Stimulated activated CD4-positive, alpha-beta T cell treated with anti-CD3 and anti-CD28 coated beads, Interleukin-1b, Interleukin-23, amount 100 ng/mL, for 48 hours (primary cell): Measurements from ENCODE around the gene PLAA.

Source experiments
- DNase-seq: peaks from one replicate; pipeline ENCODE4 v3.0.0-alpha.2; 2020

Gene PLAA

DNA sequence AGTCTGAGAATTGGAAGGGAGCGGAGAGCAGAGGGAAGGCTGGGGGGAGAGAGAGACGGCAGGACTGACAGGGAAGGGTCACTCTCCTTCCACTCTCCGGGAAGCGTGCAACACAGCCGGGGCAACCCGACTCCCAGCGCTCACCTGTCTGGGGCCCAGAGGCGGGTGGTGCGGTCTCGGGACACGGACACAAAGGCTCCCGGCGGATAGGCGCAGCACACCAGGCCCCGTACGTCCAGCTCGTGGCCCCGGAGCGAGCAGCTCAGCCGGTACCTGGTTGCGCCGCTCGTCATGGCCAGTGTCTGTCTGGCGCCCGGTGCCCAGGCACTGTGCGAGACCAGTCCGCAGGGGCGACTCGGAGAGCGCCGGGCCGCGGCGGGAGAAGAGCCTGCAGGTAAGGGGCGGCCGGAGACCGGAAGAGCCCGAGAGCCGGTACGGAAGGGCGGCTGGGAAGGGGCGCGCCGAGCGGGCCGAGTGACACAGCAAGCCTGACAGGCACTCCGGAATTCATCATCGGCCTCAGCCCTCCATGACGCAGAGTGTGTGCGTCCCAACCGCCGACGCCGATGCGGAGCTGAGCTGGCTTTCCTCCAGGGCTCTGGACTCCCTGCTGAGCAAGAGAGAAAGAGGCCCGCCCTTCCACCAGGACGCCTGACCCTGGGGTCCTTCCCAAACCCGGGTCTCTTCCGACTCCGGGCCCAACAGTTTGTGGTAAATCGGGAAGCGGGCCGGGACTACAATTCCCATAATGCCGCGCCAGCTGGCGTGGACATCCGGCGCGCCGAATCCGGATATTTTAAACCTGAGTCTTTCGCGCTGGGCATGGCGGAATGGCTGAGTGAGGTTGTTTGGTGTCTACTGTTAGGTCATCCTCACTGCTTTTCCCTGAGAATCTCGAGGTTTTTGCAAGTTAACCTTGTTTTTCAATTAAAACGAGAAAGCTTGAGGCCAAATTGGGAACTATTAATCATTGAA lies at the start of gene PLAA:
TSS of gene PLAA (minus strand) at position 490 of the 975 bp plus-strand sequence. CDS start at position 293, 197 bp downstream.
- DNase-seq = peak; percentile 85

GRCh38 chr9:26995810-26996209 lies 48.8 kb upstream of the PLAA start:
- DNase-seq = no peak

GRCh38 chr9:26983340-26983739 lies 36.3 kb upstream of the PLAA start:
- DNase-seq = no peak

DNA sequence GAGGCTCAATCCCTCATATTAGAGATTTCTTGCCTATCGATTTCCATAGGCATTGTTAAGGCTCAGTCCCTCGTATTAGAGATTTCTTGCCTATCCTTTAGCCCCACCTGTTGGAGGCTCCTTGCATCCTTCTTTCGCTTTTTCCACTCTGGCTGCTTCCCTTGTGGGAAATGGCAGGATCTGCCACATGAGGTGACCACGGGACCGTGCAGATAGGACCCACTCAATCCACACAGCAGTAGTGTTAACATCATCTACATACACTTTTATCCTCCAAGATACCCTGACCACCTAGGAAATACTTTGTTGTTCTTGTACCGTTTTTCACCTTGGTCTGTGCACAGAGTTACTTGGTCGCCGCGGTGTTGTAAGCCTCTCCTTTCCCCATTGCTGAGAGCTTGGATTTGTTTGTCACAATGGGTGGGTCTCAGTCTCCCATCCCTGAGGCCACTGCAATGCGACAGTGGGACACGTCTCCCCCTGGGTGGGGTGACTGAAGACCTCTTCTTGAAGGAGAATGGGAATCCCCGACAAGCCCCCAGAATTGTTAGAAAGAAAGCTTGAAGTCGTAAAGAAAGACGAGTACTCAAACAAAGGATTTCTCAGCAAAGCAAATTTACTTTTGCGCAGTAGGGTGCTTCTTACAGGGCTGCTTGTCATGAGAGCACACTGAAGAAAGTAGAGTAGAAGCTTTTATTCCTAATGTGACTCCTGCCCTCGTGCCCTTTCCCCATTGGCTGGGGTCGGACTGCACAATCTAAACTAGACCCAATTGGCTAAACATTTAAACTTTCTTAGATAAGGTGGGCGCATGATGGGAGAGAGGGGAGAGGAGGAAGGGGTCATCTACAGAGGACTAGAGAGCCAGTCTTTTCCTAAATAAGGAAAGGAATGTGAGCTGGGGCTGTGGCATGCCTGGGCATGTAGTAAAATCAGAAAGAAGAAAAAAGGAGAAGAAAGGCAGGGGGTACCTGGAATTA lies 29.0 kb upstream of the PLAA start:
- no peak for DNase-seq

GRCh38 chr9:26974927-26975326 lies 27.9 kb upstream of the PLAA start:
- DNase-seq = no peak

DNA sequence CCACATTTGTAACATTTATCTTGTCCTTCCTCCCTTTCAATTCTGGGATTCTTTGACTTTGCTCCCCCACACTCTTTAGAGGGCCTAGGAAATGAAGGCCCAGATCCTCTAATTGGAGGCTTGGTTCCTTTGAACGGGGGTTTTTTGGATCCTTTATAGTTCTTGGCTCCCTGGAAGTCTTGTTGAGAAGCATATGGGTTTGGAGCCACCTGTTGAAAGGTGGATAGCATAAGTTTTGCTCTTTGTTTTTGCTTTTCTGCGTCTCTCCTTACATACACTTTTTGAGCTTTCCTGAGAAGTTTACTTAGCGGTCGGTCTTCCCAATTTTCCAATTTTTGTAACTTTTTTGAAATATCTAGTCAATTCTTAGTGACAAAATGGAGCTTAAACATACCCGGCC lies 26.9 kb upstream of the PLAA start:
- DNase-seq = no peak

DNA sequence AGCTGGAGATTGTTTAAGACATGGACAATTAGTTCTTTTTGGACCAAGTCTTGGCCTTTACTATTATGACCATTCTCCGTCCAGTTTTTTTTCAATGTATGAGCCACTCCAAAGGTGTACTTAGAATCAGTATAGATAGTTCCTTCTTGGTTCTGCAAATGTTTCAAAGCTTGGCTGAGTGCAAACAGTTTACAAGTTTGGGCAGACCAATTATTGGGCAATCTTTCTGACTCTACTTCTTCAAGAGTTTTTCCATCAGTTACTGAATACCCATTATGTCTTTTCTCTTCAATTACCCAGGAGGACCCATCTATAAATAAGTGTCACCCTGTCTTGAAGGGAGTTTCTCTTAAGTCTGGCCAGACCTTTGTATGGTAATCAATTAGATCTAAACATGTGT lies 24.7 kb upstream of the PLAA start:
- DNase-seq = no peak

DNA sequence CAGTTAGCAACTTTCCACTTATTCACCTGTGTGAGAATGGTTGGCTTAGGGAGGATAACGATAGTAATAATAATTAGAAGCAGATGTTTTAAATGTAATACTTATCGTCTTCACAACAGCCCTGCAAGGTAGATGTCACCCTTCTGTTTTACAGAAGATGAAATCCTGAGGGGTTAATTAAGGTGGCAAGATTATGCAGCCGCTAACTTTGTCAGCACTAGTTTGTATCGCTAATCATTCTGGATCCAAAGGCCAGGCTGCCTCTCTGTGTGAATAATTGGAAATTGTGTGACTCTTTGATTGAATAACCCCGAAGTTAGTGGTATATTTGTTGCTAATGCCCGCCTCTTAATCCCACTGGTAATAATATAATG lies 9.8 kb upstream of the PLAA start:
- DNase-seq = no peak

DNA sequence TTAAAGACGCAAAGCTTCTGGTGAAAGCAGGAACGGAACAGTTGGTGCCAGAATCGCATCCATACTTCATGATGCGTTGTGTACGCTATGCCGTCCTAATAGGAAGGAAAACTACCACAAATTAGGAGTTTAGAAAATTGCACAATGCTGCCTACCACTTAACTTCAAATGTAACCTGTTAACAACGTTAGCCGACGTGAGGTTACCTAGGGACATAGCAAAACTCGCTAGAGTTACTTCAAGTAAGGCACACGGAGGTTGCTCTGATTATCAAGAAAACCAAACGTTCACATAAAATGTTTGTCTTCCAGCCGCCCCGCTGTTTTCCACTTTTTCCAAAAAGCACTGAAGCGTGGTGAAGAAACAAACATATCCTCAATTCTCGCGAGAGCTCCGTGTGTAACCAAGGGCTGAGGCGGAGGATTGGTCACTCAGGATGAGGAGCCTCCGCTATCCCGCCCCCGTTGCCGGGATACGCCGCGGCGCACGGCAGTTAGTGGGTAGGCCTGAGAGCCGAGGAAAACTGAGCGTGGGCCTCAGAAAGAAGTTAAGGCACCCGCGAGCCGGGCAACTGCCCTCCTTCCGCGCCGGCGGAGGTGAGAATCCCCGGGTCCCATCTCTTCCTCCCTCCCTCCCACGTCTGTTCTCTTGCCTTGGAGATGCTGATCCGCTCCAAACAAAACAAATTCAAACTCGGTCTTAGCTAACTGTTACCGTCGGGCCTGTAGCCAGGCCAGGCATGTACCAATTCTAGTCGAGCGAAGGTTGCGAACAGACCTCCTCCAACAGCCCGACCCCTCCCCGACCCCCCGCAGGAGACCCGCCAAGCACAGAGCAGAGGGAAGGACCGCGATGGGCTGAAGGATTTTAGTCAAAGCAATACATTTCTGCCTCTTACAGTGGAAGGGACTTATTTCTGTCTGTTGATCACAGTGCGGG lies 9.1 kb upstream of the PLAA start, which contains the start of gene IFT74:
TSS of gene IFT74 (plus strand) at position 492 of the 939 bp plus-strand sequence. CDS start 5,556 bp downstream, outside the sequence.
- DNase-seq = peak; percentile 95

- no peak for DNase-seq
These were observed 8.3 kb upstream of the PLAA start for GRCh38 chr9:26955222-26955903.

DNA sequence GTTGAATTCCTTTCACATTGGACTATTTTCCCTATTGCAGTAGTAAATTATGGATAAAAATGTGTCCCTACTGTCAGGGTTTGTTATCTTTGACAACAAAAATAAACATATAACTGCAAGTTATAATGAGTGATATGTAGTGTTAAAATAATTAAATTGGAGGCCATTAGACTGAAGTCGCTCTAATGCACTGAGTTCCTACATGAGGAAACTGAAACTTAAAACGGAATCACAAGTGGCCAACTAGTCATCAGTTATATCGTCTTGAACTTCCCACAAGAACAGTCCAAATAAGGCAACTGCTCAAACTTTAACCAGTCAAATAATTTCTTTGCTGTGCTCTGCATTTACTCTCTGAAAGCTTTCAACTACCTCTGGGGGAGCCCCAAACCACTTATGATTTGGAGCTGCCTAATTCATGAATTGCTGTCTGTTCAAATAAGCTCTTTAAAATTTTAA lies 7.0 kb upstream of the PLAA start:
- DNase-seq = peak; percentile 4

GRCh38 chr9:26951794-26952193 lies 4.8 kb upstream of the PLAA start:
- no peak for DNase-seq

GRCh38 chr9:26950521-26950920 lies 3.5 kb upstream of the PLAA start:
- DNase-seq = no peak

GRCh38 chr9:26949637-26950069 lies 2.6 kb upstream of the PLAA start:
- no peak for DNase-seq

- peak; percentile 54 for DNase-seq
These were observed 694 bp upstream of the PLAA start for GRCh38 chr9:26947736-26948135.

DNA sequence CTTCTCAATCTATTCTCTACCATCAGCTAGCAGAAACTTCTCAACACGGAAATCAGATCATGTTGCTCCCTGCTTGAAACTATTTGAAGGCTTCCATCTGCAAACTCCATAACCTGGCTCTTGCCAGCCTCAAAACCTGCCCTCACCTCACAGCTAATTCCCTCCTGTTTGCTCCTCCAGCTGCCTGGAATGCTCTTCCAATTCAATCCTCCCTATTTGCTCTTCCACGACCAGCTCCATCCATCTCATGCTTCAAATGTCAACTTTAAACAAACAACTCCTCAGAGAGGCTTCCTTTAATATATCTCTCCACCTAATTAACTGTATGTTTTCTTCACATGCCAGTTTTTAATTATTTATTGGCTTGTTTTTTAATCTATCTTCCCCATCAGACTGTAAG lies 1.5 kb downstream of the PLAA start:
- no peak for DNase-seq

DNA sequence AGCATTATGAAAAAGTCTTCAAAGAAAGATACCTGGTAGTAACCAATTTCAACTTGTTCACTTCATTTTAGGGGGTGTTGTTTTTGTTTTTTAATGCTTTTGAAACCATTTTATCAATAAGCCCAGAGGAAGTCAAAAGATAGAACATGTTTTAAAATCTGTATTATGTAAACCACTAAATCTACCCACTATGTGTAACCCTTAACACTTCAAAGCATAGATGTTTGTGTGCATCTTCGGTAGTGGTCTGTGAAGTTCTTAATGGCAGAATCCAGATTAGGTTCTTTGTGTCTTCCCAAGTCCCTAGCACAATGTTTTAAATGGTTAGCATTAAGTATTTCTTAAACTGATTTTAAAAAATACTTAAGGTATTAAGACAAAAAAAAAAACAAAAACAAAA lies 6.3 kb downstream of the PLAA start:
- DNase-seq = no peak

DNA sequence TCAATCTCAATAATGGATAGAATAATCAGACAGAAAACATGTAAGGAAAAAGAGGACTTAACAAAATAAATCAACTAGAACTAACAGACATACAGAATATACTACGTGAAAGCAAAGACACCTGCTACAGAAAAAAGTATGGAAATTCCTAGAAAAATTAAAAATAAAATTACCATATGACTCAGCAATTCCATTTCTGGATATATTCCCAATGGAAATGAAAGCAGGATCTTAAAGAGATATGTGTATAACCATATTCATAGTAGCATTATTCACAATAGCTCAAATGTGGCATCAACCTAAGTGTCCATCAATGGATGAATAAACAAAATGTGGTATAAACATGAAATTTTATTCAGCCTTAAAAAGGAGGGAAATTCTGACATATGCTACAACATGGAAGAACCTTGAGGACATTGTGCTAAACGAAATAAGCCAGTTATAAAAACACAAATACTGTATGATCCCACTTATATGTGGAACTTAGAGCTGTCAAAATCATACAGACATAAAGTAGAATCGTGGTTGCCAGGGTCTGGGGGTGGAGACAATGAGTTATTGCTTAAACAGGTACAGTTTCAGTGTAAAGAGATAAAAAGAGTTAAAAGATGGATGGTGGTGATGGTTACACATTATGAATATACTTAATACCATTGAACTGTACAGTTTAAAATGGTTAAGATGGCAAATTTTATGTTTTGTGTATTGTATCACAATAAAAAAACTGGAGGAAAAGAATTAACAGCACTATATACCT lies 6.9 kb downstream of the PLAA start:
- peak; percentile 3 for DNase-seq

DNA sequence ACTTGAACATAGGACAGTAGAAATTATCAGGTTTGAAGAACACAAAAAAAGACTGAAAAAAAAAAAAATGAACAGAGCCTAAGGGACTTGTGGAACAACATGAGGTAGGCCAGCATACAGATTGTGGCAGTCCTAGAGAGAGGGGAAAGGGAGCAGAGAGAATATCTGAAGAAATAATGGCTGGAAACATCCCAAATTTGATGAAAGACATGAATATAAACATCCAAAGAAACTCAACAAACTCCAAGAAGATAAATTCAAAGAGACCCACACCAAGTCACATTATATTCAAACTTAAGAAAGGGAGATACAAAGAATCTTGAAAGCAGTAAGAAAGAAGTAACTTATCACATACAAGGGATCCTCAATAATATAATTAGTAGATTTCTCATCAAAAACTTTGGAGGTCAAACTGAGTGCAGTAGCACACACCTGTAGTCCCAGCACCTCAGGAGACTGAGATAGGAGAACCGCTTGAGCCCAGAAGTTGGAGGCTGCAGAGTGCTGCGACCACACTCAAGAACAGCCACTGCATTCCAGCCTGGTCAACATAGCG lies 9.1 kb downstream of the PLAA start:
- DNase-seq = no peak

GRCh38 chr9:26935847-26936246 lies 11.2 kb downstream of the PLAA start:
- no peak for DNase-seq
